ENCODE results near the gene FCER1G. TPM values are rescaled to one million over a fixed set of nuclear protein-coding genes. Genes with fewer than 3 reads are reported as not detected.

FCER1G gene
- total RNA-seq (2021), result 1.3 TPM in 1 of 2 replicates, not detected in the other
- Bru-seq, nascent RNA, result percentile 42 among the genes with signal in this experiment
- percentile 42 among the genes with signal in this experiment for BruChase-seq, experiment 1, labeled RNA remaining after a 2-hour chase
- BruChase-seq, experiment 2, labeled RNA remaining after a 6-hour chase, result percentile 34 among the genes with signal in this experiment
- long read RNA-seq, result 0 reads

GRCh38 chr1:161215076-161215475, at the start of gene FCER1G:
TSS of gene FCER1G (plus strand) at chr1:161215295. CDS start at chr1:161215322, 27 bp downstream.
- H3K4me2 ChIP-seq, result no peak within 1 kb of the TSS
- no peaks in the 10 kb centered on the region for H3K79me2 ChIP-seq (ENCODE audit: low read depth)
- no peak within 1 kb of the TSS for H3K4me3 ChIP-seq
- peaks cover 20% of the 10 kb centered on the region for H3K36me3 ChIP-seq (ENCODE audit: low read depth)
- no TSS peak for BruUV-seq (replicated peaks)
- no peaks in the 10 kb centered on the region for H3K27me3 ChIP-seq (ENCODE audit: insufficient read depth, low read depth)
- ChIA-PET POLR2A (ENCODE audit: unreplicated experiment) (interaction anchor here (0.5 to 0.6 kb wide), 2 partner anchors 1405 to 1953 kb away, joined by 3 to 7 read pairs; no protein-coding TSS in a partner anchor), CTCF (no interaction called here)
- no peak within 1 kb of the TSS for H3K27ac ChIP-seq
- intact Hi-C loops (cut with micrococcal nuclease; ENCODE audit: unreplicated experiment), result no loop called here
- no peak within 1 kb of the TSS for H2AFZ ChIP-seq
- H3K9me2 ChIP-seq (ENCODE audit: insufficient read depth), result no peaks in the 10 kb centered on the region
- peaks cover 5% of the 10 kb centered on the region; the same call in 1 of the 2 replicates for H3F3A ChIP-seq (ENCODE audit: insufficient read depth, low read depth)
- no peaks in the 10 kb centered on the region for H4K20me1 ChIP-seq (ENCODE audit: insufficient read depth)
- no peak for DNase-seq
- peaks cover 7% of the 10 kb centered on the region; the same call in 1 of the 2 replicates for H3K4me1 ChIP-seq (replicated peaks; ENCODE audit: insufficient read depth)
- TF ChIP-seq EZH2 (IDR thresholded peaks at IDR 0.05; ENCODE audit: low read depth) (no peak), CTCF (conservative IDR thresholded peaks at IDR 0.05) (no peak)
- H3K9me3 ChIP-seq (ENCODE audit: insufficient read depth, low read depth), result no peaks in the 10 kb centered on the region

DNA sequence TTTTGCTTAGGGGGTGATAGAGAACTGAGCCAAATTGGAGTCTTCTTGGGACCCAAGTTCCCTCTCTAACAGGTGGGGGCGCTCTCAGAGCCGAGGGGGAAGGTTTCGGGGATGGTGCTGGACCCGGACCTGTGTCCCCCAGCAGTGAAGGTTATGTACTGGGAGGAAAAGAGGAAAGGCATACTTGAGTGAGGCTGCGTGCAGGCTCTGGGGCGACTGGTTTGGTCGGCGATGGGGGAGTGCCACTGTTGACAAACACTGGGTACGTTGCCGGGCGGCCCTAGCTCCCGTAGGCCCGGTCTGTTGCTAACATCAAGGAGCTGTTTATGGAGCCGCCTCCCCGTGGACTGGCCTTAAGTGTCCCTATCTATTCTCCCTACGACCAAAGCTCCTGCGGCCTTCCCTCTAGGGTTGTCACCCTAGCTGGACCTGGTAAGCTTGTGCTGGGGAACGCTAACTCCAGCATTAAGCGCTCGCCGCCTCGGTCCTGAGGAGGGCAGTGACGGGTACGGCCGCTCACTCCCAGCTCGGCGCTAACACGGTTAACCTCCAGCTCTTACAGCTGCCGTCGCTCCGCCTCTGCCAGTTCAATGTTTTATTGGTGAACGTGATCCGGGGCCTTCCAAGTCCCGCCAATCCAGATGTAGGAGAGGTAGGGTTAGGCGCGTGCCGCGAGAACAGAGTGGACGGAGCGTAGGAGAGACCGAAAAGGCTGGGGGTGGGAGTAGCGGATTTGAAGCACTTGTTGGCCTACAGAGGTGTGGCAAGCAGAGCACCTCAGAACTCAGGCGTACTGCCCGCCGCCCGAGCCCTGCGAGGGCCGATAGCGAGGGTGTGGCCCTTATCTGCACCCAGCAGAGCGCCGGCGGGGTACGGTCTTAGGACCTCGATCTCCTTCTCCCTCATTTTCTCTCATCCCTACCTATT, 49.1 kb upstream of the FCER1G start, which contains the start of gene PPOX:
TSS of gene PPOX (plus strand) at position 685 of the 927 bp plus-strand sequence. CDS start 422 bp downstream, outside the sequence.
- Histone ChIP-seq H3K27me3 (ENCODE audit: insufficient read depth, low read depth) (no peaks in the 10 kb centered on the region), H3K36me3 (ENCODE audit: low read depth) (peaks cover 3% of the 10 kb centered on the region), H3K4me1 (replicated peaks; ENCODE audit: insufficient read depth) (peaks cover 15% of the 10 kb centered on the region), H3K79me2 (ENCODE audit: low read depth) (peaks cover 4% of the 10 kb centered on the region; the same call in 1 of the 2 replicates), H3K9me3 (ENCODE audit: insufficient read depth, low read depth) (no peaks in the 10 kb centered on the region), H3K4me2 (peak within 1 kb of the TSS; percentile 98), H4K20me1 (ENCODE audit: insufficient read depth) (no peaks in the 10 kb centered on the region), H3K4me3 (peak within 1 kb of the TSS; percentile 72), H3K27ac (peak within 1 kb of the TSS; percentile 45), H3F3A (ENCODE audit: insufficient read depth, low read depth) (peaks cover 26% of the 10 kb centered on the region; the same call in 1 of the 2 replicates), H2AFZ (peak within 1 kb of the TSS; percentile 90), H3K9me2 (ENCODE audit: insufficient read depth) (no peaks in the 10 kb centered on the region)
- ChIA-PET CTCF (interaction anchor here (1.4 kb wide), 1 partner anchor 145 kb away, joined by 5 read pairs; the partner anchor contains the start of gene F11R), POLR2A (ENCODE audit: unreplicated experiment) (interaction anchor here (0.6 to 1.2 kb wide), 5 partner anchors 11 to 251 kb away, joined by 4 to 15 read pairs (median 6); partner anchors contain the start of gene UFC1)
- TF ChIP-seq CTCF (conservative IDR thresholded peaks at IDR 0.05), result no peak; the same call in 1 of the 2 replicates
- TF ChIP-seq EZH2 (IDR thresholded peaks at IDR 0.05; ENCODE audit: low read depth), result no peak
- TSS peak; percentile 64 for BruUV-seq (replicated peaks)
- intact Hi-C loops (cut with micrococcal nuclease; ENCODE audit: unreplicated experiment), result loop anchor here (2.0 kb wide), 1 partner anchor 47 kb away; the partner anchor contains the start of genes NIT1 and PFDN2
- DNase-seq, result peak; percentile 95 to 96

All from PC-9 (cell line).